BJ (cell line): ENCODE data around the gene ERMP1. TPM values are rescaled to one million over a fixed set of nuclear protein-coding genes. Genes with fewer than 3 reads are reported as not detected.

Source experiments
- CTCF ChIA-PET: fragments of 350-600 bp; formaldehyde crosslinking; extraction: SDS; loops from one replicate; lab custom pipeline; 2021; ENCODE audit warnings: antibody characterized with exemption, inconsistent platforms; lab: Yijun Ruan, JAX
- POLR2A ChIA-PET: fragments of 300-600 bp; sonication (Branson Sonifier 250); formaldehyde crosslinking; extraction: SDS; loops from one replicate; lab custom pipeline; 2021; ENCODE audit warnings: antibody characterized with exemption; lab: Charles Lee
- DNase-seq: peaks from one replicate; pipeline ENCODE4 v3.0.0-alpha.2; 2011; ENCODE audit warnings: low read depth
- H3K27me3 ChIP-seq: 2 replicates; pipeline ENCODE4 v1.6.0; 2011; ENCODE audit warnings: low read length; ENCODE audit not compliant: control insufficient read depth, insufficient read depth
- H3K36me3 ChIP-seq: 2 replicates; pipeline ENCODE4 v1.5.1; 2011; ENCODE audit warnings: low read length; ENCODE audit not compliant: control insufficient read depth, insufficient read depth
- H3K4me3 ChIP-seq: 2 replicates; pipeline ENCODE4 v1.5.1; 2011; ENCODE audit warnings: low read depth, mild to moderate bottlenecking, control low read depth, low read length
- polyA plus RNA-seq: library from polyadenylated mRNA; depleted of rRNA; stranded (reverse); fragments of >200 nt; gene quantifications from 2 replicates; pipeline ENCODE4 v1.2.3, GENCODE V29; 2011; rRNA removed
- TF ChIP-seq, protein P1 (sequence below): IDR thresholded peaks from 2 replicates; pipeline ENCODE4 v1.5.1; 2011; ENCODE audit warnings: low read depth, mild to moderate bottlenecking, control low read depth, inconsistent platforms, low read length, moderate library complexity; ENCODE audit not compliant: insufficient read depth

ERMP1 gene
- polyA plus RNA-seq, 1 experiment, result 2.3 TPM

GRCh38 chr9:5735072-5735471 is 97.8 kb downstream of the ERMP1 start:
- peaks cover 6% of the 10 kb centered on the region for H3K36me3 ChIP-seq
- POLR2A ChIA-PET, result interaction anchor here (0.6 kb wide), 1 partner anchor 15 kb away, joined by 12 read pairs; no protein-coding TSS in a partner anchor
- H3K27me3 ChIP-seq, result no peaks in the 10 kb centered on the region
- TF ChIP-seq, protein P1, sequence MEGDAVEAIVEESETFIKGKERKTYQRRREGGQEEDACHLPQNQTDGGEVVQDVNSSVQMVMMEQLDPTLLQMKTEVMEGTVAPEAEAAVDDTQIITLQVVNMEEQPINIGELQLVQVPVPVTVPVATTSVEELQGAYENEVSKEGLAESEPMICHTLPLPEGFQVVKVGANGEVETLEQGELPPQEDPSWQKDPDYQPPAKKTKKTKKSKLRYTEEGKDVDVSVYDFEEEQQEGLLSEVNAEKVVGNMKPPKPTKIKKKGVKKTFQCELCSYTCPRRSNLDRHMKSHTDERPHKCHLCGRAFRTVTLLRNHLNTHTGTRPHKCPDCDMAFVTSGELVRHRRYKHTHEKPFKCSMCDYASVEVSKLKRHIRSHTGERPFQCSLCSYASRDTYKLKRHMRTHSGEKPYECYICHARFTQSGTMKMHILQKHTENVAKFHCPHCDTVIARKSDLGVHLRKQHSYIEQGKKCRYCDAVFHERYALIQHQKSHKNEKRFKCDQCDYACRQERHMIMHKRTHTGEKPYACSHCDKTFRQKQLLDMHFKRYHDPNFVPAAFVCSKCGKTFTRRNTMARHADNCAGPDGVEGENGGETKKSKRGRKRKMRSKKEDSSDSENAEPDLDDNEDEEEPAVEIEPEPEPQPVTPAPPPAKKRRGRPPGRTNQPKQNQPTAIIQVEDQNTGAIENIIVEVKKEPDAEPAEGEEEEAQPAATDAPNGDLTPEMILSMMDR, result no peak
- no peak overlapping the region for H3K4me3 ChIP-seq
- CTCF ChIA-PET, result interaction anchor here (1.0 kb wide), 1 partner anchor 16 kb away, joined by 5 read pairs; no protein-coding TSS in a partner anchor
- DNase-seq, result no peak

Other genes starting within 250 kb of the ERMP1 start
- 52.3 and 70.3 TPM in 2 replicates for gene RIC1, start 204.0 kb downstream of the ERMP1 start, polyA plus RNA-seq
- gene MLANA, start 57.8 kb upstream of the ERMP1 start, polyA plus RNA-seq, result not detected in 2 replicates
- gene RANBP6, start 182.5 kb upstream of the ERMP1 start, polyA plus RNA-seq, result 4.9 and 10.7 TPM in 2 replicates